ENCODE data around the gene CDK12. TPM values are rescaled to one million over a fixed set of nuclear protein-coding genes. Genes with fewer than 3 reads are reported as not detected.
"Not testable (repeated sequence)": the region's sequence is repeated elsewhere in the genome, so short reads cannot be mapped to it uniquely, and the experiment has no call there.

CDK12 gene
- total and polyA plus RNA-seq, 8 donors: 9.3 to 30.7 (median 15.2) TPM

DNA sequence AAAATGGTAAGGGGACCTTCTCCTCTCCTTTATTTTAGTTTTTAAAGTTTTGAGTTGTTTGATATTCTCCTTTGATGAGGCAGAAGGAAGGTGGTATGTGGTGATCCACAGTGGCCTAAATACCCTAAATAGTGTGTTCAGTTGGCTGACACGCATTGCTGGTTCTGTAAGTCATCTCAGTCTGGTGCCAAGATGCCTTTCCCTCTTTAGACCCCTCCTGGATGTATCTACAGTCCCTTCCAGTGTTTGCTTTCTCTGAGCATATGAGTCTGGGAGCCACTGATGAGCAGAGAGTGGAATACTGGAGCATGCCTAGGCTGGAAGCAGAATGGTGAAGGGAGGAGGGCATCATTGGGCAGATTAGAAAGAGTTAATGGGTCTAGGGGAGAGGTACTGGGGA lies 81.9 kb downstream of the CDK12 start:
- Histone ChIP-seq H3K27me3 (no peaks in the 10 kb centered on the region), H3K4me1 (peaks cover 0 to 3% (median 0%) of the 10 kb centered on the region in 3 donors), H3K27ac (no peak overlapping the region), H3K4me3 (no peak overlapping the region), H3K36me3 (no peaks in the 10 kb centered on the region), H3K9me3 (no peaks in the 10 kb centered on the region)
- TF ChIP-seq, protein P1, sequence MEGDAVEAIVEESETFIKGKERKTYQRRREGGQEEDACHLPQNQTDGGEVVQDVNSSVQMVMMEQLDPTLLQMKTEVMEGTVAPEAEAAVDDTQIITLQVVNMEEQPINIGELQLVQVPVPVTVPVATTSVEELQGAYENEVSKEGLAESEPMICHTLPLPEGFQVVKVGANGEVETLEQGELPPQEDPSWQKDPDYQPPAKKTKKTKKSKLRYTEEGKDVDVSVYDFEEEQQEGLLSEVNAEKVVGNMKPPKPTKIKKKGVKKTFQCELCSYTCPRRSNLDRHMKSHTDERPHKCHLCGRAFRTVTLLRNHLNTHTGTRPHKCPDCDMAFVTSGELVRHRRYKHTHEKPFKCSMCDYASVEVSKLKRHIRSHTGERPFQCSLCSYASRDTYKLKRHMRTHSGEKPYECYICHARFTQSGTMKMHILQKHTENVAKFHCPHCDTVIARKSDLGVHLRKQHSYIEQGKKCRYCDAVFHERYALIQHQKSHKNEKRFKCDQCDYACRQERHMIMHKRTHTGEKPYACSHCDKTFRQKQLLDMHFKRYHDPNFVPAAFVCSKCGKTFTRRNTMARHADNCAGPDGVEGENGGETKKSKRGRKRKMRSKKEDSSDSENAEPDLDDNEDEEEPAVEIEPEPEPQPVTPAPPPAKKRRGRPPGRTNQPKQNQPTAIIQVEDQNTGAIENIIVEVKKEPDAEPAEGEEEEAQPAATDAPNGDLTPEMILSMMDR (IDR thresholded peaks at IDR 0.05): no peak
- intact Hi-C loops (cut with DNase I): no loop called here
- DNase-seq (no peak), FAIRE-seq (no peak), ATAC-seq (no peak)
- 86 to 92% methylated on average over 1 of the region's 1 CpG for WGBS, 2 donors

DNA sequence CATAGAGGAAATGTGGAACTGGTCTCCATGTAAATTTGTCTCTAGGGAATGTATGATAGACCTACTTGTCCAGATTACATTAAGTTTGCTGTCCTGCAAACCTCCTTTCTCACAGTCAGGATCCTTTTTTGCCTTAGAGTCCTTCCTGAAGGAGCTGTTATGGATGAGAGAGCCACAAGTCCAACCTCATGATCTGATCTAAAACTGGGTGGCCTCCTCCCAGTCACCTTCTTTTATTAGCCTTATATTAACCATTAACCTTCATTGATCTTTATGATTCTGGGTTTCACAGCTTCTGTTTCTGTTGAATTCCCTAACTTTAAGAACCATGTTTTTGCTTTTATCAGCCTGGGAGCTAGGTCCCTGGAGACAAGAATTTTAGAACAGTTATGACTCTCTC lies 82.4 kb downstream of the CDK12 start:
- H3K4me1 ChIP-seq: peaks cover 0 to 3% (median 0%) of the 10 kb centered on the region in 3 donors
- no peak for DNase-seq
- H3K27ac ChIP-seq: no peak overlapping the region
- H3K27me3 ChIP-seq: no peaks in the 10 kb centered on the region
- no peak for FAIRE-seq
- TF ChIP-seq, protein P1 (IDR thresholded peaks at IDR 0.05): no peak
- ATAC-seq: peak in 1 of 4 donors; percentile 33
- no peaks in the 10 kb centered on the region for H3K9me3 ChIP-seq
- no peaks in the 10 kb centered on the region for H3K36me3 ChIP-seq
- no peak overlapping the region for H3K4me3 ChIP-seq
- intact Hi-C loops (cut with DNase I): no loop called here

DNA sequence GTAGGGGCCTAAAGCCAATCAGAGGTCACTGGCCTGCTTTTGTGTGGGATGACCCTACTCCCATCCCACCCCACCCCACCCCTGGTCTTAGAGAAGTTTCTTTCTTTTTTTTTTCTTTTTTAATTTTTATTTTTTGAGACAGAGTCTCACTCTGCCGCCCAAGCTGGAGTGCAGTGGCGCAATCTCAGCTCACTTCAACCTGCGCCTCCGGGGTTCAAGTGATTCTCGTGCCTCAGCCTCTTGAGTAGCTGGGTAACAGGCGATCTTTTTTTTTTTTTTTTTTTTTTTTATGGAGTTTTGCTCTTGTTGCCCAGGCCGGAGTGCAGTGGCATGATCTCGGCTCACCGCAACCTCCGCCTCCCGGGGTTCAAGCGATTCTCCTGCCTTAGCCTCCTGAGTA lies 83.1 kb downstream of the CDK12 start:
- DNase-seq; FAIRE-seq; H3K4me3 ChIP-seq; H3K27ac ChIP-seq; H3K27me3 ChIP-seq; intact Hi-C loops (cut with DNase I); H3K36me3 ChIP-seq; H3K4me1 ChIP-seq; ATAC-seq; H3K9me3 ChIP-seq: not testable (repeated sequence)
- WGBS, 2 donors: 96 to 97% methylated on average over 11 to 12 of the region's 12 CpGs

DNA sequence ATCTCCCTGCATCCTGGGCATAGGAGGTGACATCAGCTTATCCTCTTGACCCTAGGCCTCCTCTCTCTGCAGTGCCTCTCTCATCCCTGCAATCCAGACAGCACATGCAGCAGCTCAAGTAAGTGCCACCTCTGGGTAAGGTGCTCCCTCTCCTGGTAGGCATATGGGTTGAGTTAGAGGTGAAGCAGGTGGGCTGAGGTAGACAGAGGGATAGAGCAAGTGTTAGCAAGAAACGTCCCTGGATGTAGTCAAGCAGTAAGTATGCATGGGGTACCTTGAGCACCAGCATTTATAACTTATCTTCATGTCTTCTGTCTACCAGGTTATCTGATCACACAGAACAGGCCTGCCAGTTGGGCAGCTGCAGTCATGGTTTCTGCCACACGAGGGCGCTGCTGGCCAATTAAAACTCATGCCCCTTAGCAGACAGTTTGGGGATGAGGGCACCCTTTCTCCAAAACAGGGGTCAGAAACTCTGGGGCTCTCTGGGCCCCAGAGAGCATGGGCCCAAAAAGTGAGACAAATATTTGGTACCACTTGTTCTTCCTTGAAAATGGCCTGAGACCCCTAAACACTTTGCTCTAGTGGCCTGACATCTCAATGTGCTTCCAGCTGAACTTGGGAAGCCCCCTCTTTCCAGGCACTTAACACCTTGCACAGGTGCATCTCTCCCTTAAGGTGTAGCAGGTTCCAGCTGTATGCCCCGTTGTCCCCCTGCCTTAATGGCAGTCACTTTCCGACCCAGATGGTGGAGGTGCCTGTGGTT lies 86.6 kb downstream of the CDK12 start:
- H3K27me3 ChIP-seq: no peaks in the 10 kb centered on the region
- no peaks in the 10 kb centered on the region for H3K4me1 ChIP-seq
- peak in 5 of 6 donors; percentile 18 to 89 (median 64) for DNase-seq
- intact Hi-C loops (cut with DNase I): loop anchor here in 1 of 3 donors (2.0 kb wide), 1 partner anchor 79 kb away; the partner anchor contains the start of gene PPP1R1B
- no peaks in the 10 kb centered on the region for H3K9me3 ChIP-seq
- FAIRE-seq: no peak
- TF ChIP-seq, protein P1 (IDR thresholded peaks at IDR 0.05): peak; percentile 90 to 91 (median 90)
- WGBS, 2 donors: 32 to 35% methylated on average over 5 of the region's 5 CpGs
- H3K36me3 ChIP-seq: peaks cover 0 to 1% (median 0%) of the 10 kb centered on the region in 3 donors
- ATAC-seq: peak; percentile 66 to 92 (median 82)
- H3K27ac ChIP-seq: no peak overlapping the region
- H3K4me3 ChIP-seq: no peak overlapping the region

DNA sequence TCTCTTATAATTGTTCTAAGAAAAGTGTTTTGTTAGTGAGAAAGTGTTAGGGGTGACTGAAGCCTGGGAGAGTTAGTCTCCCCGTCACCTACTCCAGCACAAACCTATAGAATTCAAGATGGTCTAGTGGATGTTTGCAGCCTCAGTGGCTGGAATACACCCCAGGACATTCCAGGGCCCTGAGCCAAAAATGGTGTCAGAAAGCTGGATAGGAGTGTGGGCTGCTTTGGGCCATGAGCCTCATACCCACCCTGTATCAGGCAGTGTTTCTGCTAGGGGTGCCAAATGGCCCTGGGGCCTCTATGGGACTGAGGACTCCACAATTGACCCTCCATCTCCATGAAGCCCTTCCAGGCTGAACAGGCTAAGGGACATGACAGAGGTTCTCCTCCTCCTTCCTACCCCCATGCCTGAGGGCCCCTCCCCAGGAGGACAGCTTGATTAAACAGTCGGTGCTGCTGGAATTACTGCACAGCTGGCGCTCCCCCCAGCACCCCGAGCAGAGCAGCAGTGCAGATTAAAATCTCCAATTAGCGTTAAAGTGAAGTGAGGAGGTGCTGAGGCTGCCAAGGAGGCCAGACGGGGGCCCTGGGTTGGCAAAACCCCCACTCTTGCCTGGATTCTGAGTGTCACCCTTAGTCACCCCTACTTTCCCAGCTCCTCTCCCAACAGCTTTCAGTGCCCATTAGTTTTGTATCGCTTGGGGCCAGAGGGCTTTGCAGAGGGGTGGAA lies 87.4 kb downstream of the CDK12 start:
- H3K27me3 ChIP-seq: no peaks in the 10 kb centered on the region
- no peaks in the 10 kb centered on the region for H3K9me3 ChIP-seq
- H3K36me3 ChIP-seq: peaks cover 0 to 7% (median 0%) of the 10 kb centered on the region in 3 donors
- WGBS, 2 donors: 68 to 76% methylated on average over 7 of the region's 7 CpGs
- H3K27ac ChIP-seq: no peak overlapping the region
- ATAC-seq: no peak
- DNase-seq: no peak
- intact Hi-C loops (cut with DNase I): loop anchor here in 1 of 3 donors (2.0 kb wide), 1 partner anchor 78 kb away; the partner anchor contains the start of gene PPP1R1B
- TF ChIP-seq, protein P1 (IDR thresholded peaks at IDR 0.05): no peak
- H3K4me1 ChIP-seq: no peaks in the 10 kb centered on the region
- FAIRE-seq: no peak
- H3K4me3 ChIP-seq: no peak overlapping the region

All from pancreas (tissue), 10 donors.